ENCODE results near the gene TGFB2.

The TGFB2 gene

DNA sequence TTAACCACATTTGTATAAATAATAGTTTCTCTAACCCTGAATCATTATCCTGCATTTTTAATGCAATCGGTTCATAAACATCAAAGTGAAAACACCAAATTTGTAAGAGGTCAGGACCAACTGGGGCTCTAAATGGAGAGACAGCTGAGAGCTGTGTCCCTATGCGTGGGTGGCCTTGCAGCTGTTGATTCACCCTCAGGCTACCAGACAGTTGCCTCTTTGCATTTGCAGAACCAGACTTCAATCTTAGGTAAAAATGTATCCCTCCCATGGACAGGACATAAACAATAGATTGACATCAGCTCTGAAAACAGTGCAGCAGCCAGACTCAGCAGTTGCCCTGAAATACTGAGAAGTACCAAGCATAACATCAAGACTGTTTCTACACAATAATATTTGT is 8.8 kb upstream of the TGFB2 start:
- DNase-seq: no peak

DNA sequence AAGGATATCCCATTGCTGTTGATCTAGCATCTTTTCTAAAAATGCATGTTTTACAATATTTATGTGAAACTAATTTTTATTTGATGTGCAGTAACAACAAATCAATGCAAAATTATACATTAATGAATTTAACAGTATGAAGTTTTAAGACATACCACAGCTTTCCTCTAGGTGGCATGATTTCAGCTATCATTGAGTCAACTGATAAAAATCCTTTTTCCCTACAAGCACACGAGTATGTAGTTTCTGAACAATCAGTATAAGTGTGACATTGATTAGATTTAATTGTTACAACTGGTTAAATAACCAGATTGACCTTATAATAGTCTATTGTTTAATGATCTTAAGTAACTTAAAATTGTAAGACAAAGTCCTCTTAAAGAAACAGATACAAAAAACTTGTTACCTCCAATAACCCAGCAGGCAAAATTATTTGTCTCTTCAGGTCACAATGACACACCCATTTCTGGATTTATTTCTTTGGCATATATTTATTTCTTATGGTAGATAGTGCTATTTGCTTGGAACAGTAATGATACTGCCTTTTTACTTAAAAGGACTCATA is 5.8 kb upstream of the TGFB2 start:
- no peak for DNase-seq

DNA sequence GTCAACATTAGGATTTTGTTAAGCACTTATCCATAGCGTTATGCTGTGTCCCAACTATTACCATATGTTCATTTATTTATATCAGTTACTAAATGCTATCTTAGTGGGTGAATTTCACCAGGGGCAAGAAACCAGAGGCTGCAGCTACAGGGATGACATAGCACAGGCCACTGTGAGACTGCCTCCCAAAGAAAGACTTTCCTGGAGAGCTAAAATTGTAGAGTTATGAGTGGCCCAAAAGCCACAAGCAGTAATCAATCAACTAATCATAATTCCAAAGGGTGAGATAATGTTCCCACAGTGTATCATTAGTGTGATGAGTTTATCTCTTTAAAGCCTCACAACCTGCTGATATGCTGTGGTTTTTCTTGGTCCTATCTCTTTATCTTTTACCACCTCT is 3.8 kb upstream of the TGFB2 start:
- DNase-seq: no peak

DNA sequence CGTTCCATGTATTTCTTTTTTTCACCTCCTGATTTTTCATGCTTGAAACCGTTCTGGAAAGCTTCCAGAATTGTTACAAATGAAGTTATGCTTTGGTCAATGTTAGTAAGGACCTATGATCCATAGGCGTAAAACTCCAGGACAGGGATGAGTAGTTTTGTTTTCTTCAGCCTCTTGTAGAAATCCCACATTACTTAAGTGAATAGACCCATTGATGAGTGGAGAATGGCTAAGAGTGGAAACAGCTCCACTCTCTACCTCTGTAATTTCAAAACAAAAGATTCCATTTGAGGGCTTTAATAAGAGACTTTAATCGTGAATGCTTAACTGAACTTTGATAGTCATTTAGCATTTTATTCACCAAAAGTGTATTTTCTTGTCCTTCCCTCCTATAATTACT is 3.0 kb upstream of the TGFB2 start:
- no peak for DNase-seq

DNA sequence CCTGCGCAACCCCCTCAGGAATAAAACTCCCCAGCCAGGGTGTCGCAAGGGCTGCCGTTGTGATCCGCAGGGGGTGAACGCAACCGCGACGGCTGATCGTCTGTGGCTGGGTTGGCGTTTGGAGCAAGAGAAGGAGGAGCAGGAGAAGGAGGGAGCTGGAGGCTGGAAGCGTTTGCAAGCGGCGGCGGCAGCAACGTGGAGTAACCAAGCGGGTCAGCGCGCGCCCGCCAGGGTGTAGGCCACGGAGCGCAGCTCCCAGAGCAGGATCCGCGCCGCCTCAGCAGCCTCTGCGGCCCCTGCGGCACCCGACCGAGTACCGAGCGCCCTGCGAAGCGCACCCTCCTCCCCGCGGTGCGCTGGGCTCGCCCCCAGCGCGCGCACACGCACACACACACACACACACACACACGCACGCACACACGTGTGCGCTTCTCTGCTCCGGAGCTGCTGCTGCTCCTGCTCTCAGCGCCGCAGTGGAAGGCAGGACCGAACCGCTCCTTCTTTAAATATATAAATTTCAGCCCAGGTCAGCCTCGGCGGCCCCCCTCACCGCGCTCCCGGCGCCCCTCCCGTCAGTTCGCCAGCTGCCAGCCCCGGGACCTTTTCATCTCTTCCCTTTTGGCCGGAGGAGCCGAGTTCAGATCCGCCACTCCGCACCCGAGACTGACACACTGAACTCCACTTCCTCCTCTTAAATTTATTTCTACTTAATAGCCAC is 696 bp downstream of the TGFB2 start:
- no peak for DNase-seq

DNA sequence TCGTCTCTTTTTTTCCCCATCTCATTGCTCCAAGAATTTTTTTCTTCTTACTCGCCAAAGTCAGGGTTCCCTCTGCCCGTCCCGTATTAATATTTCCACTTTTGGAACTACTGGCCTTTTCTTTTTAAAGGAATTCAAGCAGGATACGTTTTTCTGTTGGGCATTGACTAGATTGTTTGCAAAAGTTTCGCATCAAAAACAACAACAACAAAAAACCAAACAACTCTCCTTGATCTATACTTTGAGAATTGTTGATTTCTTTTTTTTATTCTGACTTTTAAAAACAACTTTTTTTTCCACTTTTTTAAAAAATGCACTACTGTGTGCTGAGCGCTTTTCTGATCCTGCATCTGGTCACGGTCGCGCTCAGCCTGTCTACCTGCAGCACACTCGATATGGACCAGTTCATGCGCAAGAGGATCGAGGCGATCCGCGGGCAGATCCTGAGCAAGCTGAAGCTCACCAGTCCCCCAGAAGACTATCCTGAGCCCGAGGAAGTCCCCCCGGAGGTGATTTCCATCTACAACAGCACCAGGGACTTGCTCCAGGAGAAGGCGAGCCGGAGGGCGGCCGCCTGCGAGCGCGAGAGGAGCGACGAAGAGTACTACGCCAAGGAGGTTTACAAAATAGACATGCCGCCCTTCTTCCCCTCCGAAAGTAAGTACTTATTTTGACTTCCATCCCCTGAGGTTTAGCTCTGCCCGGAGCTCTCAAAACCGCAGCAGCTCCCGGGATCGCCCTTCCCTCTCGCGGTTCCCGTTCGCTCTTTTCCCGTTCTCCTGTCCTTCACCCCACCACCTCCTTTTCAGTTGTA is 1.5 kb downstream of the TGFB2 start:
- DNase-seq: no peak

DNA sequence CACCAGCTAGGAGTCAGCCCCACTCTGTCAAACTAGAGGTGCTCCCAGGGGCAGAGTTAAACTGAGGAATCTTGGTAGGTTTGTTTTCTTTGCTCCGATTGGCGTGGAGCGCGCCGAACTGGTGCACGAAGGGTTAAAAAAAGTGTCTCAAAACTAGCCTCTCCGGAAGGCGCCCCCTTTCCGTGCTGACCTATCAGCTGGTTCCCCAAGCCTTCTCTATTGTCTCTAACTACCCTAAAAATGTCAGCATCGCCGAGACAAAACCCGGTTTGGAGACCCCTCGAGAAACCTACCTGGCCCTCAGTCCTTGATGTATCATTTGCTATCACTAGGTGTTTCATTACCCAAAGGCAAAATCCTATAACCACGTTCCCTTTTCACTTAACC is 2.2 kb downstream of the TGFB2 start:
- no peak for DNase-seq

DNA sequence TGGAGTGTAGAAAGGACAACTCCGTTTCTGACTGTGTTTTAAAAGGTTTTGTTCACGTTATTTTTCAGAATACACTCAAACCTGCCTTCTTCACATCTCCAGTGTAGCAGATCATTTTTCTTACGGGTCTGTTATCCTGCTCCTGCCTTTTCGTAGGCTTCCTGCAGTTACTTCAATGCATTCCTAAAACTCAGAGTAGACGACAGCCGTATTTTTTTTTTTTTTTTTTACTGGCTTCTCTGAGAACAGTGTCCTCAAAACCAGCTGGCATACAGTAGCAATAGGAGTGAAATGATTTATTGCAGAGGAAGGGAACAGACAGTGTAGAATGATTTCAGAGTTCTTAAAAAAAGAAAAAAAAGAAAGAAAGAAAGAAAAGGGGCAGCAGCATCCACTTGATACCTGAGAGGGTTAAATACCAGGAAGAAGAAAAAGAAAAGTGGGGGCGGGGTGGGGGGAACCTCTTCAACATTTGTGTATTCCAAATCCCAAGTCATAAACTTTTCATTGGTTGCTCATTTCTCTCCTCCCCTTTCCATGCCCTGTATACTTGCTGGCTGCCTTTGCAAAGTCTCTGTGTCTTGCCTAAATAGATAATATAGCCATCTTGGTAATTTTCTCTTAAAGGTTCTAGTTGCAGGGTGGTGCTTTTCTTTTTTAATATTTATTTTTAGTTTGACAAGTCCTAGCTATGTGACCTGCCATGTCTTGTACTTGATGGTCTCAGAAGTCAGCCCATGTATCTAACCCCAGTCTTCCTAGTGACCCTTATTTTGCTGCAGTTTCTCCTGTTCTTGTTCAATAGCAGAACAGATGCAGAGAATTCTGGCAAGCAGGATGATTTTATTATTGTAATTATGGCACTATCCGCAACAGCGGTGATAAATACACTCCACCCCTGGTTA is 2.8 kb downstream of the TGFB2 start:
- no peak for DNase-seq

DNA sequence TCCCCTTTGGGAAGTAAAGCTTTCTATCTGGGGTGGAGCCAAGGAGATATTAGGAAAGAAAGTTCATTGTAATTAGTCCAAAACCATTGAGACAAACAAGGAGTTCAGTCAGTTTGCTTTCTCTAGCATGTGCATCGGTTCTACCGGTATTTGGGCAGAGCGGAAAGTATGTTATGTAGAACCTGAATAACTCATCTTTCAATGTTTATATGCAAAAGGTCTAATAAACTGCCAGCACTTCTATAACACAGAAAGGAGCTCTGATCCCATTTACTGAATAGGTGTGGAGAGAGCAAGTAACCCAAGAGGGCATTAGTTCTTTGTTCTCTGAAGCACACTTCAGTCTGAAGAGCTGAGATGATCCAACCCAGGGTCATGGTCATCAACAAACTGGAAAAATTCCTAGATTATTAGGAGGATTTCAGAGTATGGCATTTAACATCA is 3.5 kb downstream of the TGFB2 start:
- no peak for DNase-seq

DNA sequence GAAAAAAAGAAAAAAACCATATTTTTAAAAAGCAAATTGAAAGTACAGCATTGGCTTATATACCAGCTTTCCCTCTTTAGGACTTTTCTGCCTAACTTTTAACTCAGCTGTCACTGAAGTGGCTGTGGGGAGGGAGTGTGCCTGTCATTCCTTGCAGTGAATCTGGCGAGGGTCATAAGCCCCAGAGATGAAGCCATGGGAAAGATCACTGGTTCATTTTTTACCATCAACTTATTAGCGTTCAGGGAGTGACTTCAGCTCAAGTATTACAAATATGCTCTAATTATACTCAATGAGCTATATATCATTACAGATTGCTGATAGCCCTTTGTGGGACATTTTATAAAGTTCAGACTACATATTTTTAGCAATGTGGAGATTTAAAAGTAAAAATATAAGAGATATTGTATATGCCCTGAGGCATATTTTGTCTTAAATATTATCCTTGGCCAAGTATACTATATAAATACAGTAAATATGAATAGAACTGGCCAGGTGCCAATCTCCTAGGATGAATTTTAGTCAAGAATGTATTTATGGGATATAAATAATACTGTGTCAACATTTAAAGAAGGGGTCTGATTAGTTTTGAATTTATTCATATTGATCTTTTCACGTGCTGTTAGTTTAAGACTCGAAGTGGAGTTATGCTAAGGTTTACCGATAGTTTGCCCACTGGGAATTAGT is 4.4 kb downstream of the TGFB2 start:
- DNase-seq: no peak

DNA sequence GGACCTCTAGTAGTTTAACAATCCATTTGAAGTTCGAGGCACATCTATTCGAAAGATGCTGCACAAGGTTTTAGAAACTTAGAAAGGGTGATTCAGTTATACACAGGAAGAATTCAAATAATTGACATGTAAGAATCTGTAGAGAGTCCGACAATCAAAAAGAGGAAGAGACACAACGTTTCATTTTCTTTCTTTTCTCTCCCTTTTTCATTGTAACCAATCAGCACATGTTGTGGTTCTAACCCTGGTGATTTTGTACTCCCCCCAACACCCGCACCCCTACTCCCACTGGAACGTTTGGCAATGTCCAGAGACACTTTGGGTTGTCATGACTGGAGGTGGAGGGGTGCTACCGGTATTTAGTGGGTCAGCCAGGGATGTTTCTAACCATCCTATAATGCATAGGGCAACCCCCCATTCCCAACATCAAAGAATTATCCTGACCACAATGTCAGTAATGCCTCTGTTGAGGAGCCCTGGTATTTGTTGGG is 4.9 kb downstream of the TGFB2 start:
- DNase-seq: no peak

DNA sequence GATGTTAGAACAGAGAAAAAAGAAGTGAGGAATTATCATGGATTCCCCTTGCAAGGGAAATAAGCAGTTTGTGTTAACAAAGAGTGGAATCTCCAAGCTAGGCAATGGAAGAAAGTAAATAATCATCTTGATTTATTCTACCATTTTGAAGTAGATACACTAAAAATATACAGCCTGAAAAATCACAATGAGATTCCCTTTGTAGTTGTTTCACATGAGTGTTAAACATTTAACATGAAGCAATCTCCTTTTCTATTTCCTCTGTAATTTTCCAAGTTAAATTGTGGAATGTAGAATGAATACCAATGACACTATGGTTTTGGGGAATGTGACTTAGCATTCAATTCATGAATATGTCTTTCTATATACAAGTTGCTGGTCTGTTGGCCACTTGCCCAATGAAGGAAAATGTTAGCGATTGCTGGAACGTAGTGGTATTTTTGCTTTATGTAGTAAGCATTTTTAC is 5.7 kb downstream of the TGFB2 start:
- DNase-seq: no peak

DNA sequence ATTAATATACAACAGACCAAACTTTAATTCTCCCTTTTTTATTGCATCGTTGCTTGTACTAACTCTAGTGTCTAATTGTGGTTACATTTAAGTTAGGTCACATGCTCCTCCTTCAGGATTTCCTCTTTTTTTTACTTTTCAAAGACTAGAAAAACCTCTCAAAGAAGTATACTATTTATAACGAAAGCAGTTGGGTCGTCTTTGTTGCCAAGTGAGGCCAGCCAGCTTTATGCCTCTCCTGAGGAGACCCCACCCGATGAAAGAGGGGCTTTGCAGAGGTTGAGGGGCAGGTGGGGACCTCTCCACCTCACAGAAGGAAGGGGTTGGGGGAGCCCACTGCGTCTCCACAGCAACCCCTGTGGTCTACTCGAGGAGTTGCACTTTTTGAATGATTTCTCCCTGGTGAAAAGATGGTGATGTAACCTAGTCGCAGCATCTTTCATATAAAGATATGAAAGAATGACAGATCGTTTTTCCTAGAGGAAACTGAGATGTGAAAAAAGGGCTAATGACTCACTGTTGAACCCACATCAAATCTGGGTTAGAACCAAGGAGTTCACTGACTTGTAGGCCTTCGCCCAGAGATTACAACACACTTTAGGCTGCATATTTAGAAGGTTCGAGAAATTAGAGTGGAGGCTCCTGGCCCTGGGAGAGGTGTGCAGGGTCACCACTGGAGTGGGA is 6.4 kb downstream of the TGFB2 start:
- no peak for DNase-seq

DNA sequence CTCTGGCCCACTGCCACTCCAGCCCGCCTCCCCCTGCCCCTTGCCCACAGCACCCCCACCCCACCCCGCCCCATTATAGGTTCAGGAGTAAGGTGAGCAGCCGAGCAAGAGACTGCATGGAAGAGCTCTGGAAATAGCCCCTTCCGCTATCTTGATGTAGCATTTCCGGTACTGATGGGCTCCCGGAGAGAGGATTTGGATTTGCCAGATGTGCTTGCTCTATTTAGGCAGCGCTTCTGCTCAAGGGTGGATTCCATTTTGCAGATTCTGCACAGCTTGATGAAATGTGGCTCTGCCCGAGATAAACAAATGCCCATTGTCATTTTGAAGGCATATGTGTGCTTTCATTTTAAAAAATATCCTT is 6.9 kb downstream of the TGFB2 start:
- DNase-seq: no peak

DNA sequence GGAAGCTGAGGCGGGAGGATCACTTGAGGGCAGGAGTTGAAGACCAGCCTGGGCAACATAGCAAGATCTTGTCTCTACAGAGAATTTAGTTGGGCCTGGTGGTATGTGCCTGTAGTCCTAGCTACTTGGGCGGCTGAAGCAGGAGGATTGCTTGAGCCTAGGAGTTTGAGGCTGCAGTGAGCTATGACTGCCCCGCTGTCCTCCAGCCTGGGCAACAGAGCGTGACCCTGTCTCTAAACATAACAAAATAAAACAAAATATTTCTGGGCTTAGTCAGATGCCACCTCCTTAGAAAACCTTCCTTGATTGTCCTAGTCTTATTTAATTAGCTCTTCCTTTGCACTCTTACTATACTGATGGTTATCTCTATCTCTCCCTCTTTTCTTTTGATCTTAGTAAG is 8.5 kb downstream of the TGFB2 start:
- no peak for DNase-seq

DNA sequence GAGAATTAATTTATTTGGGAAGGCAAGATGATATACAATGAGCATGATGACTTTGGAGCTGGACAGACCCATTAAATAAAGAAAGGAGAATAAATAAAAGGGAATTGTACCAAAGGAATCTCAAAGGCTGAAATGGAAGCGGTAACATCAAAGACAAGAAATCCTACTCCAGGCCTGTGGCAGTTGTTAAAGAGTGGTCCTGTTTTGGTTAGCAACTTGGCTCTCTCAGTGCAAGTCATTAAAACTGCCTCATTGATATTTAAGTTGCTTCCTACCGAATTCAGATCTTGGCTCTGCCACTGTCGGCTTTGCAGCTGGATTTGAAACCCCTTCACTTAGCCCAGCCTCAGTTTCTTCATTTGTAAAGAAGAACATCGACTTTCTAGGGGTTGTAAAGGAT is 10.1 kb downstream of the TGFB2 start:
- DNase-seq: no peak

DNA sequence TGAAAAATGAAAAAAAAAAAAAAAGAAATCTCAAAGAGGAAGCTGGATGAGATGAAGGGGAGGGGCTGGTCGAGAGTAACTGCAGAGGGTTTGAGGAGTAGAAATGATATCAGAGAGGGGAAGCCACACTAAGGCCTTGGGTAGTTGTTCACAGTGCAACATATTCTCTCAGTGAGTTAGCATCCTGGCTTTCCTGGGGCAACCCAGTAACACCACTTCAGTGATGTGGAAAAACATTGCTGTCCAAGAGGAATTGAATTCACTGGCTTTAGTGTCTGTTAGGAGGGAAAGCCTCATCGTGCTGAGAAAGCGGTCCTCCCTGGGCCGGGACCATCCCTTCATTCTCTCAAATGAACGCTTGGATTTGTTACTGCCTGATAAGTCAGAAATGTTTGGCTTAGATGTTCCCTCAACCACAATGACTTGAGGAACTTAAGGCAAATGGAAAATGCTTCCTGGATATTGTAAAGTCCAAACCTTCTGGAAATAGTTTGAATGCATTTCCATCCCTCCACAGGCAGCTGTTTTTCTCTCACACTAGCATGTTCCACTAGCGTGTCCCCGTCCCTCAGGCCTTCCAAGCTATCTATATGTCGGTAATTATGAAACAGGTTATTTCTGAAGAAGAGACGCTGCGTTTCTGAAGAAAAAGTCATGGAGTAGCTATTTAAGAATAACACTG is 12.2 kb downstream of the TGFB2 start:
- DNase-seq: no peak

DNA sequence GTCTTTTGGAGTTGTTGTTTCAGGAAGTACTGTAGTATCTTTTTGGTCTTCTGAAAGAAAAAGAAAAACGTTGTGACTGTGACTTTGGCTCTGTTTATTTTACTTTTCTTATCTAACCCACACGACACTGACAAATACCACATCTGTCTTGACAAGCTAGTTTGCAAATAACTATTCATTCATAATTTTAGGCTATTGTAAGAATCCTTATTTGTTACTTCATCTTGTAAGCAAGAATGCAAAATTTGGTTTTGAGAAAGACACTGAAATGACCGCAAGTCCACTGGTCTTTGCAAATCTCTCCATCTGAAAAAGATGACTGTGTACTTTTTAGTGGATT is 12.7 kb downstream of the TGFB2 start:
- no peak for DNase-seq

DNA sequence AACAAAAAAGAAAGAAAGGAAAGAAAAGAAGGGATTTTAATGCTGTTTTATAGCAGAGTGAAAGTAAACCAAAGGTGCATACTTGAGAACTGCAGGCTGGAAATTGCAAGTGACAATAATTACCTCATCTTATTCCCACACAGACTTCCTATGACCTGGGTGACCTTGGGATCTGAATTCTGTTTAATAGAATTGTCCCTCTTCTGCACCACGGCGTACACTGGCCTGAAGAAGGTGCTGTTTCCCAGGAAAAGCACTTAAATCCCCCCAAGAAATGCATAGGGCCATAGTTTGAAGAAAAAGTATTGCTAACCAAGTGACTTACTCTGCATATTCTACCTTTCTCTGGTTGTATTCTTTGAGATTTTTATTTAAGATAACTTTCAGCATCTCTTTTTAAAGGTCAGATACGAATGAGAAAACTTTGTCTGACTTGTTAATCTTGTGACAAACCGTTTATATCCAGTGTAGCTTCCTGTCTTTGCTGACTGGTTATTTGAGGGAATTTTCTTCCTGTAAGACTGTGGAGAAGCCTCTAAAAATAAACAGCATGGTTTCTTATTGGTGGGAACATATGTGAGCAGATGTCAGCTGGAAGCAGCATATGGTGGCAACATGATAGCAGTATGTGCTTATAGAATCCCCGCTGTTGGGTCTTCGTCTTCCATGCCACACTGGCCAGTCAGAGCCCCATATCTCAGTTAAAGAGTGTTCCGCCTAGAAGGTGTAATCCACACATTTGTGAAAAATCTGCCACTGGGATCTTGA is 16.3 kb downstream of the TGFB2 start:
- no peak for DNase-seq

DNA sequence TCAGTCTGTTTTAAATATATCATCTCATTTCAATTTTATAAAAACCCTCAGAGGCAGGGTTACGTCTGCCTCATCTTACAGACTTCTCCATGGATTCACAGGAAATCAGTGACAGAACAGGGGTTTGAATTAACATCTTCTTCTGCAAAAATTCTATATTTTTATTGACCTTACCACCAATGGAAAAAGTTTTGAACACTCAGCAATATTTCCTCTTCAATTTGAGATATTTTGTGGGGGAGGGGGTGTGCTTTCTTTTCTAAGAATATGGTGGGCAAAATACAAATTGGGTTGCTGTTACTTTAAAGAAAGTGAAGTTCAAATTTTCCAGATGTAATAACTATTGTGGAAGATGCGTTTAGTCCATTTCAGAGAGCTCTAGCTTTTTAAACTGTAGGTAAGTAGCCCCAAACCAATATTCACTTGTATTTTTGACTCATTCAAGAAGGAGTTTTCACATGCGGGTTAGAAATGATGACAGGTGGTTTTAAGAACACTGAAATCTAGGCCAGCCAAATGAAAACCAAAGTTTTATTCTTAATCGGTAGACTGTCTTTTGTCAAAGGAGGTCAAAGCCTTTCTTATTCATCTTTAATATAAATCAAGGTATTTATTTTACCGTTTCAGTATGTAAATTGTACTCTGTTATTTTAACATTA is 17.4 kb downstream of the TGFB2 start:
- no peak for DNase-seq

All from activated gamma-delta T cell (primary cell).